ENCODE data around the gene KLK14.

KLK14 gene

GRCh38 chr19:51121257-51121656, 38.6 kb upstream of the KLK14 start:
- DNase-seq (ENCODE audit: low read depth): no peak
- H3K4me3 ChIP-seq (ENCODE audit: low read depth, low read length): no peak overlapping the region
- no peak for TF ChIP-seq CTCF (IDR thresholded peaks at IDR 0.05; ENCODE audit: low read depth, low read length, missing control alignments)

GRCh38 chr19:51120160-51120559, 37.5 kb upstream of the KLK14 start:
- no peak overlapping the region for H3K4me3 ChIP-seq (ENCODE audit: low read depth, low read length)
- DNase-seq (ENCODE audit: low read depth): no peak
- no peak for TF ChIP-seq CTCF (IDR thresholded peaks at IDR 0.05; ENCODE audit: low read depth, low read length, missing control alignments)

- no peak for TF ChIP-seq CTCF (IDR thresholded peaks at IDR 0.05; ENCODE audit: low read depth, low read length, missing control alignments)
- DNase-seq (ENCODE audit: low read depth): no peak
- H3K4me3 ChIP-seq (ENCODE audit: low read depth, low read length): no peak overlapping the region
Observed at GRCh38 chr19:51119611-51120010, 36.9 kb upstream of the KLK14 start.

- TF ChIP-seq CTCF (IDR thresholded peaks at IDR 0.05; ENCODE audit: low read depth, low read length, missing control alignments): no peak
- no peak overlapping the region for H3K4me3 ChIP-seq (ENCODE audit: low read depth, low read length)
- DNase-seq (ENCODE audit: low read depth): no peak
Observed at GRCh38 chr19:51119101-51119500, 36.4 kb upstream of the KLK14 start.

GRCh38 chr19:51116736-51117286, 34.1 kb upstream of the KLK14 start:
- TF ChIP-seq CTCF (IDR thresholded peaks at IDR 0.05; ENCODE audit: low read depth, low read length, missing control alignments): no peak

GRCh38 chr19:51114087-51114729, 31.5 kb upstream of the KLK14 start:
- TF ChIP-seq CTCF (IDR thresholded peaks at IDR 0.05; ENCODE audit: low read depth, low read length, missing control alignments): no peak
- no peak overlapping the region for H3K4me3 ChIP-seq (ENCODE audit: low read depth, low read length)
- no peak for DNase-seq (ENCODE audit: low read depth)

More at GRCh38 chr19:51116736-51117286, 34.1 kb upstream of the KLK14 start:
- no peak for DNase-seq (ENCODE audit: low read depth)
- H3K4me3 ChIP-seq (ENCODE audit: low read depth, low read length): no peak overlapping the region

- no peak for DNase-seq (ENCODE audit: low read depth)
- no peak for TF ChIP-seq CTCF (IDR thresholded peaks at IDR 0.05; ENCODE audit: low read depth, low read length, missing control alignments)
- H3K4me3 ChIP-seq (ENCODE audit: low read depth, low read length): no peak overlapping the region
Observed at GRCh38 chr19:51111606-51112005, 28.9 kb upstream of the KLK14 start.
